DND-41 (cell line): ENCODE measurements around the gene HSPA4L.

Source experiments
- ATAC-seq: fragments of 200-7000 bp; cut with Tn5 transposase; 3 replicates; pipeline ENCODE4 v1.9.1; 2021; ENCODE audit warnings: low read depth; ENCODE audit not compliant: insufficient read depth
- DNase-seq: peaks from one replicate; pipeline ENCODE4 v3.0.0-alpha.2; 2020
- H2AFZ ChIP-seq: 2 replicates; pipeline ENCODE4 v1.6.0; 2012; ENCODE audit warnings: low read depth, low read length
- H3K27ac ChIP-seq: 2 replicates; pipeline ENCODE4 v1.5.1; 2012; ENCODE audit warnings: low read length, inconsistent platforms
- H3K27me3 ChIP-seq: fragments of 200-600 bp; sonication (generic); 2 replicates; pipeline ENCODE4 v1.6.0; 2012; ENCODE audit warnings: low read length, mild to moderate bottlenecking, inconsistent platforms; ENCODE audit not compliant: insufficient read depth, poor library complexity
- H3K36me3 ChIP-seq: 2 replicates; pipeline ENCODE4 v1.5.1; 2012; ENCODE audit warnings: low read length, inconsistent platforms; ENCODE audit not compliant: insufficient read depth
- H3K4me1 ChIP-seq: 2 replicates; pipeline ENCODE4 v1.5.1; 2012; ENCODE audit warnings: mild to moderate bottlenecking, low read length; ENCODE audit not compliant: insufficient read depth
- H3K4me2 ChIP-seq: 2 replicates; pipeline ENCODE4 v1.6.0; 2012; ENCODE audit warnings: mild to moderate bottlenecking, moderate library complexity, low read length, inconsistent platforms; ENCODE audit not compliant: insufficient read depth
- H3K4me3 ChIP-seq, 2 experiments: fragments of 200-600 bp in 1 of 2; shearing (Covaris generic) in 1 of 2; 2 replicates each; pipeline ENCODE4 v1.5.1; 2012 to 2016; ENCODE audit warnings: inconsistent platforms in 2 of 2, low read length in 2 of 2, mild to moderate bottlenecking in 2 of 2, low read depth in 1 of 2, moderate library complexity in 1 of 2
- H3K79me2 ChIP-seq: 2 replicates; pipeline ENCODE4 v1.6.0; 2012; ENCODE audit warnings: low read length, inconsistent platforms; ENCODE audit not compliant: insufficient read depth
- H3K9ac ChIP-seq: 2 replicates; pipeline ENCODE4 v1.6.0; 2012; ENCODE audit warnings: low read depth, mild to moderate bottlenecking, inconsistent platforms, low read length, moderate library complexity
- H3K9me3 ChIP-seq: 2 replicates; pipeline ENCODE4 v1.5.1; 2012; ENCODE audit warnings: low read length, moderate library complexity, mild to moderate bottlenecking, inconsistent platforms; ENCODE audit not compliant: insufficient read depth, severe bottlenecking
- H4K20me1 ChIP-seq: 2 replicates; pipeline ENCODE4 v1.6.0; 2012; ENCODE audit warnings: low read length; ENCODE audit not compliant: insufficient read depth
- EZH2 ChIP-seq: IDR thresholded peaks from 3 replicates; pipeline ENCODE4 v1.6.1; 2012; ENCODE audit warnings: borderline replicate concordance, low read depth, mild to moderate bottlenecking, moderate library complexity, low read length, inconsistent platforms; ENCODE audit not compliant: severe bottlenecking
- TF ChIP-seq, protein P1 (sequence below): IDR thresholded peaks from 2 replicates; pipeline ENCODE4 v1.5.1; 2012; ENCODE audit warnings: borderline replicate concordance, low read length, moderate library complexity, mild to moderate bottlenecking; ENCODE audit not compliant: poor library complexity, severe bottlenecking; ENCODE audit errors: extremely low read depth

HSPA4L gene

GRCh38 chr4:127776620-127777019, 5.5 kb upstream of the HSPA4L start:
- Histone ChIP-seq H4K20me1 (no peaks in the 10 kb centered on the region), H3K27me3 (peaks cover 4% of the 10 kb centered on the region), H2AFZ (no peak overlapping the region), H3K36me3 (no peaks in the 10 kb centered on the region), H3K27ac (no peak overlapping the region), H3K79me2 (no peaks in the 10 kb centered on the region), H3K9ac (no peak overlapping the region), H3K4me3 (no peak overlapping the region), H3K4me1 (no peaks in the 10 kb centered on the region), H3K4me2 (no peak overlapping the region), H3K9me3 (no peaks in the 10 kb centered on the region)
- DNase-seq = no peak
- TF ChIP-seq EZH2 = no peak
- TF ChIP-seq, protein P1, sequence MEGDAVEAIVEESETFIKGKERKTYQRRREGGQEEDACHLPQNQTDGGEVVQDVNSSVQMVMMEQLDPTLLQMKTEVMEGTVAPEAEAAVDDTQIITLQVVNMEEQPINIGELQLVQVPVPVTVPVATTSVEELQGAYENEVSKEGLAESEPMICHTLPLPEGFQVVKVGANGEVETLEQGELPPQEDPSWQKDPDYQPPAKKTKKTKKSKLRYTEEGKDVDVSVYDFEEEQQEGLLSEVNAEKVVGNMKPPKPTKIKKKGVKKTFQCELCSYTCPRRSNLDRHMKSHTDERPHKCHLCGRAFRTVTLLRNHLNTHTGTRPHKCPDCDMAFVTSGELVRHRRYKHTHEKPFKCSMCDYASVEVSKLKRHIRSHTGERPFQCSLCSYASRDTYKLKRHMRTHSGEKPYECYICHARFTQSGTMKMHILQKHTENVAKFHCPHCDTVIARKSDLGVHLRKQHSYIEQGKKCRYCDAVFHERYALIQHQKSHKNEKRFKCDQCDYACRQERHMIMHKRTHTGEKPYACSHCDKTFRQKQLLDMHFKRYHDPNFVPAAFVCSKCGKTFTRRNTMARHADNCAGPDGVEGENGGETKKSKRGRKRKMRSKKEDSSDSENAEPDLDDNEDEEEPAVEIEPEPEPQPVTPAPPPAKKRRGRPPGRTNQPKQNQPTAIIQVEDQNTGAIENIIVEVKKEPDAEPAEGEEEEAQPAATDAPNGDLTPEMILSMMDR = no peak
- ATAC-seq = no peak

DNA sequence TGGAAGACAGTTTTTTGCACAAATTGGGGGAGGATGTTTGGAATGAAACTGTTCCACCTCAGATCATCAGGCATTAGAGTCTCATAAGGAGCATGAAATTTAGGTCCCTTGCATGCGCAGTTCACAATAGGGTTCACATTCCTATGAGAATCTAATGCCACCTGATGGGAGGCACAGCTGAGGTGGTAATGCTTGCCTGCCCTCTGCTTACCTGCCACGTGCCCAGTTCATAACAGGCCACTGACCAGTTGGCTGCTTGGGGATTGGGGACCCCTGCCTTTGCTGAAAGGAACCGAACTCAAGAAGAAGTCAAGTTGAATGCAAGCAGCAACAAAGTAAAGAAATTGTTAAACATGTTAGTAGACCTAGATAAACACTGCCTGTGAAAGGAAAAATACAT, 4.6 kb upstream of the HSPA4L start:
- no peaks in the 10 kb centered on the region for H3K4me1 ChIP-seq
- H3K36me3 ChIP-seq = no peaks in the 10 kb centered on the region
- no peak overlapping the region for H3K4me2 ChIP-seq
- ATAC-seq = no peak
- H3K27ac ChIP-seq = no peak overlapping the region
- H3K27me3 ChIP-seq = peaks cover 4% of the 10 kb centered on the region
- H3K9ac ChIP-seq = no peak overlapping the region
- H3K9me3 ChIP-seq = no peaks in the 10 kb centered on the region
- no peak overlapping the region for H3K4me3 ChIP-seq
- H2AFZ ChIP-seq = no peak overlapping the region
- no peaks in the 10 kb centered on the region for H4K20me1 ChIP-seq
- no peak for TF ChIP-seq EZH2
- TF ChIP-seq, protein P1 = no peak
- no peak for DNase-seq
- no peaks in the 10 kb centered on the region for H3K79me2 ChIP-seq

GRCh38 chr4:127778102-127778501, 4.0 kb upstream of the HSPA4L start:
- Histone ChIP-seq H3K9ac (no peak overlapping the region), H3K27ac (no peak overlapping the region), H3K9me3 (no peaks in the 10 kb centered on the region), H3K27me3 (peaks cover 6% of the 10 kb centered on the region), H3K36me3 (no peaks in the 10 kb centered on the region), H4K20me1 (no peaks in the 10 kb centered on the region), H3K4me2 (no peak overlapping the region), H2AFZ (no peak overlapping the region), H3K4me1 (no peaks in the 10 kb centered on the region), H3K4me3 (no peak overlapping the region), H3K79me2 (no peaks in the 10 kb centered on the region)
- ATAC-seq = no peak
- TF ChIP-seq EZH2 = no peak
- TF ChIP-seq, protein P1 = no peak
- DNase-seq = no peak

DNA sequence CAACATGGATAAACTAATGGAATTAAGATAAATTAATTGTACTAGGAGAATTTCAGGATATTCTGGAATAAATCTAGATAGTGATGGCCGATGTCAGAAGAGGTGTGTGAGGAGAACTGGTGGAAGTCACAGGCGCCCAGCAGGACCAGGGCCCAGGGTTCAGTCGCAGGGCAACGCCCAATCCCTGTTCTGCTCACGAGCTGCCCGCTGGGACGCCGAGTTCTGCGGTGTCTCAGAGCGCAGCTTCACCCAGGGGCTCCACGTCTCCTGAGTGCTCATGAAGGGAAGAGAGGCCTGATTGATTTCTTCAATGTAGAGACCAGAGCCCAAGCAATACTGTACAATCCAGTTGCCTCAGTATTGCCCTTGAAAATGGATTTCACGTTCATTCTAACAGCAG, 1.5 kb upstream of the HSPA4L start:
- peaks cover 10% of the 10 kb centered on the region for H3K27me3 ChIP-seq
- H4K20me1 ChIP-seq = no peaks in the 10 kb centered on the region
- no peak for DNase-seq
- no peak overlapping the region for H3K4me2 ChIP-seq
- no peaks in the 10 kb centered on the region for H3K36me3 ChIP-seq
- H3K4me1 ChIP-seq = no peaks in the 10 kb centered on the region
- H3K4me3 ChIP-seq = no peak overlapping the region
- no peak overlapping the region for H3K27ac ChIP-seq
- H3K9me3 ChIP-seq = no peaks in the 10 kb centered on the region
- H2AFZ ChIP-seq = no peak overlapping the region
- no peak for ATAC-seq
- no peaks in the 10 kb centered on the region for H3K79me2 ChIP-seq
- no peak overlapping the region for H3K9ac ChIP-seq
- TF ChIP-seq, protein P1 = no peak
- TF ChIP-seq EZH2 = no peak
